ENCODE measurements around the gene PACSIN3.

The PACSIN3 gene

DNA sequence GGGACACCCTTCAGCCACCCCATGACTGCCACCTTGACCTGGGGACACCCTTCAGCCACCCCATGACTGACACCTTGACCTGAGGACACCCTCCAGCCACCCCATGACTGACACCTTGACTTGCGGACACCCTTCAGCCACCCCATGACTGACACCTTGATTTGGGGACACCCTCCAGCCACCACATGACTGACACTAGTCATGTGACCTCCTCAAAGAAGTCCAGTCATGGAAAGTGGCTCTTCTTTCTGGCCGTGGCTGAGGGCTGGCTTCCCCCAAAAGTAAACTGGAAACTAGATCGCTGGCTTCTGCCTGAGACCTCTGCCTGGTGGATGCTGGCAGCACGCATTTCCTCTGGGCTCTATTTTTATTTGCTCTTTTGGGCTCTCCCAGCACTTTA is 38.0 kb downstream of the PACSIN3 start:
- DNase-seq: no peak
- no peak for TF ChIP-seq GATA1 (IDR thresholded peaks at IDR 0.05; ENCODE audit: low read depth, low read length)
- no peak for TF ChIP-seq POLR2A (IDR thresholded peaks at IDR 0.05; ENCODE audit: low read length)

DNA sequence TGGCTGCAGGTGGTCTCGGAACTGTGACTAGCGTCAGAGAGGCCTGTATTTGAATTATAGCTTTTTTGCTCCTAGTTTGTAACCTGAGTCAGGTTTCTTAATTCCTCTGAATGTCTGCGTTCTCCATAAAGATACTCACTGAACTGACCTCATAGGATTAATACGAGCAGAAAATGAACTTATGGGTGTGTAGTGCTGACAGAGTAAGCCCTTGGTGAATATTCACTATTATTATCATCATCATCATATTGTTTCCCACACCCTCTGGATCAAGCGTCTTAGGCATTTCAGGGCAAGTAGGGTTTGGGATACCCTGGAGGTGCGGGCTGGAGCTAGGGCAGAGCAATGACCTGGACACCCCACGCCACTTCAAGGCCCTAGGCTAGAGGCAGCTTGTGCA is 38.6 kb downstream of the PACSIN3 start:
- TF ChIP-seq POLR2A (IDR thresholded peaks at IDR 0.05; ENCODE audit: low read length): no peak
- no peak for TF ChIP-seq GATA1 (IDR thresholded peaks at IDR 0.05; ENCODE audit: low read depth, low read length)
- DNase-seq: no peak

- DNase-seq: no peak
- TF ChIP-seq POLR2A (IDR thresholded peaks at IDR 0.05; ENCODE audit: low read length) (no peak), GATA1 (IDR thresholded peaks at IDR 0.05; ENCODE audit: low read depth, low read length) (no peak)
Observed at GRCh38 chr11:47147250-47147649, 39.0 kb downstream of the PACSIN3 start.

GRCh38 chr11:47144541-47144940 is 41.7 kb downstream of the PACSIN3 start:
- TF ChIP-seq GATA1 (IDR thresholded peaks at IDR 0.05; ENCODE audit: low read depth, low read length) (no peak), POLR2A (IDR thresholded peaks at IDR 0.05; ENCODE audit: low read length) (no peak)
- DNase-seq: no peak

DNA sequence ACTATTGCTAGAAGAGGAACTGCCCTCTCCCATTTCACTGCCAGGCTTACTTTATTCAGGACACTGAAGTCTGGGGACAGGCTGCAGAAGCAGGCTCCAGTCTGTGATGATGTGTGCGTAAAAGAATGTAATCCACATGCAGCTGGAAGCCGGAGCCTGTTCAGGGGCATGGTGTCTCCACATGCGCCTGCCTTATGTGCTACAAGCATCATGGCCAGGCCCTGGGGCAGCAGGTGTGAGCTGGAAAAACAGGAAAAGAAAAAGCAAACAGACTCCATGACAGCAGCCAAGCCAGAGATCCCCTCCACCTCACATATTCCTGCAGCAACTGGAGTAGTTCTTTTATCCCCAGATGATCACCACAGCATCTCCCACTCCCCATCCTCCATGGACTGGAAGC is 42.9 kb downstream of the PACSIN3 start:
- TF ChIP-seq POLR2A (IDR thresholded peaks at IDR 0.05; ENCODE audit: low read length) (no peak), GATA1 (IDR thresholded peaks at IDR 0.05; ENCODE audit: low read depth, low read length) (no peak)
- no peak for DNase-seq

DNA sequence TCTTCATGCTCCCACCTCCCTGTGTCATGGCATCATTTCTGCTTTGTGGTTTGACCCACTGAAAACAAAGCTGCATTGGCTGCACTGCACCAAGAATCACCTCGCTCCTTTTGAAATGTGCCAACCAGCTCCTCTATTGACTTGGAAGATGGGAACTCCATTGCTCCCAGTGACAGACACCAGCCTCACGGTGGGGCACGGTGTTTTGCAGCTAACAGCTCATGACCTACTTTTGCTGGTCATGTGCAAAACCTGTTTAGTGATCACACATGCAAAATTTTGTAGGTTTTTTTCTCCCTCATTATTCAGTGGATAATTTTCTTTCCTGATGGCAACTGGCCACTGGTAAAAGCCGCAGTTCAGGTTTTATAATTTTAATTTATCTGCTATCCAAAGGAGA is 46.4 kb downstream of the PACSIN3 start:
- TF ChIP-seq GATA1 (IDR thresholded peaks at IDR 0.05; ENCODE audit: low read depth, low read length) (no peak), POLR2A (IDR thresholded peaks at IDR 0.05; ENCODE audit: low read length) (no peak)
- no peak for DNase-seq

DNA sequence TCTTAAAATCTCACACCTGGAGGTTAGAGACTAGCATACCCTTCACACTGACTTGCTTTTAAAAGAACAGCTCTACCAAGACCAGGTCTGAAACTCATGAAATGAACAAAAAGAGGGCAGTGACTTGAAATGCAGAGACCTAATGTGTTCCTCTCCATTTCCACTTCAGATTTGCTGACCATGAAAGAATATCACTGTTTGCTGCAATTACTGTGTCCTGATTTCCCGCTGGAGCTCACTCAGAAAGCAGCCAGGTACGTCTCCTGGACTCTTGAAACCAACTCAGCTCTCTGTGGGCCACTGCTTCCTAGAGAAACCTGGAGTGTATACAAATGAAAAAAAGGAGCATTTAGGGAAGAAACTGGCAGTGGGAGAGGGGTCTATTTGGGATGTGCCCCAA is 48.8 kb downstream of the PACSIN3 start:
- TF ChIP-seq POLR2A (IDR thresholded peaks at IDR 0.05; ENCODE audit: low read length): no peak
- TF ChIP-seq GATA1 (IDR thresholded peaks at IDR 0.05; ENCODE audit: low read depth, low read length): no peak
- DNase-seq: no peak

- no peak for DNase-seq
- TF ChIP-seq POLR2A (IDR thresholded peaks at IDR 0.05; ENCODE audit: low read length) (no peak), GATA1 (IDR thresholded peaks at IDR 0.05; ENCODE audit: low read depth, low read length) (no peak)
Observed at GRCh38 chr11:47136921-47137320, 49.3 kb downstream of the PACSIN3 start.

GRCh38 chr11:47136327-47136726 is 49.9 kb downstream of the PACSIN3 start:
- no peak for DNase-seq
- TF ChIP-seq GATA1 (IDR thresholded peaks at IDR 0.05; ENCODE audit: low read depth, low read length) (no peak), POLR2A (IDR thresholded peaks at IDR 0.05; ENCODE audit: low read length) (no peak)

- DNase-seq: peak; percentile 15 to 20
- TF ChIP-seq POLR2A (IDR thresholded peaks at IDR 0.05; ENCODE audit: low read length) (no peak), GATA1 (IDR thresholded peaks at IDR 0.05; ENCODE audit: low read depth, low read length) (no peak)
Observed at GRCh38 chr11:47132981-47133380, 53.3 kb downstream of the PACSIN3 start.

DNA sequence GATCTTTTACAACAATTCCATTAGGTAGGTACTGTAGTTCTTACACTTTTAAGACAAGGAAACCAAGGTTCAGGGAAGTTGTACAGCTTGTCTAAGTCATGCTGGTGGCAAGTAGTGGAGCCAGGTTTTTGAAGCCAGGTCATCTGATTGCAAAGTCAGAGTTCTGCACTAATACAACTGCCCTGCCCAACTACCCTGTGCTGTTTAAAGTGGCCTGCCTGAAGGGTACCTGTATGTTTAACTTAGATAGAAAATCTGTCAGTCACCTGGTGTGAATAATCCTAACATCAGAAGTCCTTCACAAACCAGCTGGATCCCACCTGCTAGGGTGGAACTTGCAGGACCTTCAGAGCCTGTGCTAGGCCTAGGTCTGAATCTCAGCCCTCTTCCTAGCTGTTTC is 53.7 kb downstream of the PACSIN3 start:
- no peak for TF ChIP-seq POLR2A (IDR thresholded peaks at IDR 0.05; ENCODE audit: low read length)
- no peak for TF ChIP-seq GATA1 (IDR thresholded peaks at IDR 0.05; ENCODE audit: low read depth, low read length)
- no peak for DNase-seq

DNA sequence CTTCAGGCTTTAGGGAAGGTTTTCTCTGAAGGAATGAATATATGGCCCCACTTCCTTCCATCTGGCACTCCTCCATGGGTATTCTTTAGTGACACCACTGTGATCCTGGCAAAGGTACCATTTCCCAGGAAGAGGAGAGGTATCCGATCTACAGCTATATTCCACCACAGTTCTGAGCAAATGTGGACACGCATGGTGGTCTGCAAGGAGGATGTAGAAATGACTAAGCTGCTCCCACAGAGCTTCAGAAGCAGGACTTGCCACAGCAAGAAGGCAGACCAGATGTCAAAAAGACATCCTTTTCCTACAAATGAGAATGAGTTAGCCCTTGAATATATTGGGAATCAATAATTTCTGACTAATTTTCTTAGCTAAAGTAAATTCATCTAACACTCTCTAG is 55.1 kb downstream of the PACSIN3 start:
- no peak for DNase-seq
- TF ChIP-seq POLR2A (IDR thresholded peaks at IDR 0.05; ENCODE audit: low read length): no peak
- no peak for TF ChIP-seq GATA1 (IDR thresholded peaks at IDR 0.05; ENCODE audit: low read depth, low read length)

GRCh38 chr11:47130543-47130942 is 55.7 kb downstream of the PACSIN3 start:
- TF ChIP-seq POLR2A (IDR thresholded peaks at IDR 0.05; ENCODE audit: low read length) (no peak), GATA1 (IDR thresholded peaks at IDR 0.05; ENCODE audit: low read depth, low read length) (no peak)
- no peak for DNase-seq

Measured in erythroblast (primary cell).